CD4-positive, CD25-positive, alpha-beta regulatory T cell (primary cell): Measurements from ENCODE around the gene CFAP157. TPM values are rescaled to one million over a fixed set of nuclear protein-coding genes. Genes with fewer than 3 reads are reported as not detected.

Source experiments
- ATAC-seq, 2 donors: fragments of 150-1000 bp; cut with Tn5 transposase; one replicate each; pipeline ENCODE4 v1.10.0; 2021; ENCODE audit warnings: low read depth in 2 of 2, moderate number of reproducible peaks in 2 of 2, moderate library complexity in 1 of 2
- DNase-seq, 3 donors: peaks; one replicate each; pipeline versions ENCODE4 v3.0.0 to v3.0.0-alpha.2; 2012 to 2022; ENCODE audit warnings: mixed read lengths in 1 of 3
- H3K27ac ChIP-seq: one replicate; pipeline ENCODE4 v1.7.0; 2013; ENCODE audit warnings: mild to moderate bottlenecking, low read length; ENCODE audit not compliant: insufficient read depth, poor library complexity, severe bottlenecking
- H3K27me3 ChIP-seq: one replicate; pipeline ENCODE4 v1.7.0; 2013; ENCODE audit warnings: low read length; ENCODE audit not compliant: control insufficient read depth, insufficient read depth
- H3K36me3 ChIP-seq: one replicate; pipeline ENCODE4 v1.7.0; 2013; ENCODE audit warnings: mild to moderate bottlenecking, low read length, moderate library complexity; ENCODE audit not compliant: control insufficient read depth, insufficient read depth
- H3K4me1 ChIP-seq: 2 replicates; pipeline ENCODE4 v1.7.0; 2013; ENCODE audit warnings: mild to moderate bottlenecking, low read length; ENCODE audit not compliant: insufficient read depth, control insufficient read depth, poor library complexity, severe bottlenecking
- H3K4me3 ChIP-seq: one replicate; pipeline ENCODE4 v1.7.0; 2013; ENCODE audit warnings: low read depth, mild to moderate bottlenecking, low read length, moderate library complexity
- H3K9me3 ChIP-seq, 2 experiments: 1 replicate in 1 of 2; 2 replicates in 1 of 2; pipeline ENCODE4 v1.7.0; 2013; ENCODE audit warnings: low read length in 2 of 2, mild to moderate bottlenecking in 1 of 2, moderate library complexity in 1 of 2; ENCODE audit not compliant: control insufficient read depth in 2 of 2
- H3K27ac Mint-ChIP-seq, 3 donors: one replicate each; pipeline ENCODE4 v1.8.0; 2020 to 2022; ENCODE audit warnings: mild to moderate bottlenecking in 3 of 3, mixed read lengths in 3 of 3, moderate library complexity in 2 of 3
- H3K27me3 Mint-ChIP-seq: one replicate; pipeline ENCODE4 v1.8.0; 2022; ENCODE audit warnings: mild to moderate bottlenecking, mixed read lengths
- H3K36me3 Mint-ChIP-seq: one replicate; pipeline ENCODE4 v1.8.0; 2020; ENCODE audit warnings: mixed read lengths
- H3K4me1 Mint-ChIP-seq, 4 donors: one replicate each; pipeline ENCODE4 v1.8.0; 2020 to 2022; ENCODE audit warnings: mixed read lengths in 4 of 4, mild to moderate bottlenecking in 1 of 4
- H3K4me3 Mint-ChIP-seq, 4 donors: one replicate each; pipeline ENCODE4 v1.8.0; 2020 to 2022; ENCODE audit warnings: mild to moderate bottlenecking in 4 of 4, mixed read lengths in 4 of 4, moderate library complexity in 3 of 4
- H3K9me3 Mint-ChIP-seq, 7 donors: one replicate each; pipeline ENCODE4 v1.8.0; 2020 to 2022; ENCODE audit warnings: mixed read lengths in 7 of 7, mild to moderate bottlenecking in 3 of 7, moderate library complexity in 2 of 7
- polyA plus RNA-seq, 4 donors: library from polyadenylated mRNA; unstranded; fragments of 300-500 nt; fragmentation: Illumina TruSeq; gene quantifications; one replicate each; pipeline ENCODE4 v1.2.3, GENCODE V29; 2021
- total RNA-seq: library from RNA; stranded (reverse); gene quantifications from one replicate; pipeline ENCODE4 v1.2.3, GENCODE V29; 2022

The CFAP157 gene
- total and polyA plus RNA-seq, 5 donors from 2014 or later = 0.20 to 0.57 (median 0.26) TPM; not detected in 1

- ATAC-seq = no peak
- Histone ChIP-seq H3K4me1 (peaks cover 15% of the 10 kb centered on the region), H3K36me3 (peaks cover 9% of the 10 kb centered on the region), H3K27ac (no peak overlapping the region), H3K4me3 (no peak overlapping the region), H3K9me3 (no peaks in the 10 kb centered on the region), H3K27me3 (no peaks in the 10 kb centered on the region)
- peaks cover 3 to 18% (median 11%) of the 10 kb centered on the region in 4 donors for H3K4me1 Mint-ChIP-seq
- H3K9me3 Mint-ChIP-seq = no peaks in the 10 kb centered on the region
- peaks cover 7% of the 10 kb centered on the region for H3K36me3 Mint-ChIP-seq
- H3K4me3 Mint-ChIP-seq = peak overlapping the region; percentile 40 to 96 (median 84)
- H3K27me3 Mint-ChIP-seq = no peaks in the 10 kb centered on the region
- H3K27ac Mint-ChIP-seq = peak overlapping the region in 1 of 3 donors; percentile 76
- no peak for DNase-seq
Observed at GRCh38 chr9:127733614-127734013, 26.8 kb downstream of the CFAP157 start.

- H3K27me3 ChIP-seq = no peaks in the 10 kb centered on the region
- H3K9me3 Mint-ChIP-seq = no peaks in the 10 kb centered on the region
- peak overlapping the region; percentile 93 for H3K27ac ChIP-seq
- peaks cover 3 to 18% (median 11%) of the 10 kb centered on the region in 4 donors for H3K4me1 Mint-ChIP-seq
- H3K36me3 ChIP-seq = peaks cover 15% of the 10 kb centered on the region
- peaks cover 12% of the 10 kb centered on the region for H3K36me3 Mint-ChIP-seq
- no peaks in the 10 kb centered on the region for H3K27me3 Mint-ChIP-seq
- H3K9me3 ChIP-seq = no peaks in the 10 kb centered on the region
- peak overlapping the region; percentile 89 to 96 (median 95) for H3K4me3 Mint-ChIP-seq
- DNase-seq = no peak
- H3K27ac Mint-ChIP-seq = peak overlapping the region; percentile 58 to 89 (median 80)
- no peak for ATAC-seq
- H3K4me3 ChIP-seq = peak overlapping the region; percentile 51
- H3K4me1 ChIP-seq = peaks cover 15% of the 10 kb centered on the region
Observed at GRCh38 chr9:127734247-127734746, 27.5 kb downstream of the CFAP157 start.

- H3K9me3 ChIP-seq = no peaks in the 10 kb centered on the region
- no peaks in the 10 kb centered on the region for H3K9me3 Mint-ChIP-seq
- H3K27me3 ChIP-seq = no peaks in the 10 kb centered on the region
- peak; percentile 91 to 94 for ATAC-seq
- peak within 1 kb of the TSS; percentile 80 to 98 (median 89) for H3K27ac Mint-ChIP-seq
- peak within 1 kb of the TSS; percentile 94 to 98 (median 96) for H3K4me3 Mint-ChIP-seq
- peaks cover 13% of the 10 kb centered on the region for H3K36me3 Mint-ChIP-seq
- H3K27ac ChIP-seq = peak within 1 kb of the TSS; percentile 93
- no peaks in the 10 kb centered on the region for H3K27me3 Mint-ChIP-seq
- peak; percentile 98 to 99 (median 99) for DNase-seq
- peaks cover 15% of the 10 kb centered on the region for H3K4me1 ChIP-seq
- peaks cover 3 to 18% (median 11%) of the 10 kb centered on the region in 4 donors for H3K4me1 Mint-ChIP-seq
- peak within 1 kb of the TSS; percentile 51 for H3K4me3 ChIP-seq
- peaks cover 21% of the 10 kb centered on the region for H3K36me3 ChIP-seq
Observed at GRCh38 chr9:127734747-127735529, 28.1 kb downstream of the CFAP157 start, which contains the start of gene TOR2A. Gene TOR2A (minus strand): TSS chr9:127735294. CDS start chr9:127735270, 24 bp downstream.

- Histone ChIP-seq H3K36me3 (peaks cover 29% of the 10 kb centered on the region), H3K9me3 (no peaks in the 10 kb centered on the region), H3K4me1 (peaks cover 15% of the 10 kb centered on the region), H3K27me3 (no peaks in the 10 kb centered on the region), H3K27ac (peak overlapping the region; percentile 93), H3K4me3 (peak overlapping the region; percentile 38)
- ATAC-seq (no peak), DNase-seq (no peak)
- peak overlapping the region in 2 of 3 donors; percentile 89 to 98 for H3K27ac Mint-ChIP-seq
- peak overlapping the region; percentile 91 to 98 (median 96) for H3K4me3 Mint-ChIP-seq
- H3K9me3 Mint-ChIP-seq = no peaks in the 10 kb centered on the region
- H3K4me1 Mint-ChIP-seq = peaks cover 3 to 18% (median 11%) of the 10 kb centered on the region in 4 donors
- no peaks in the 10 kb centered on the region for H3K27me3 Mint-ChIP-seq
- peaks cover 13% of the 10 kb centered on the region for H3K36me3 Mint-ChIP-seq
Observed at GRCh38 chr9:127735530-127736185, 28.9 kb downstream of the CFAP157 start.

- H3K27ac ChIP-seq = no peak overlapping the region
- H3K27me3 Mint-ChIP-seq = no peaks in the 10 kb centered on the region
- peaks cover 2 to 16% (median 10%) of the 10 kb centered on the region in 4 donors for H3K4me1 Mint-ChIP-seq
- no peaks in the 10 kb centered on the region for H3K27me3 ChIP-seq
- no peak overlapping the region for H3K4me3 Mint-ChIP-seq
- peak overlapping the region in 1 of 3 donors; percentile 78 for H3K27ac Mint-ChIP-seq
- H3K4me1 ChIP-seq = peaks cover 15% of the 10 kb centered on the region
- H3K9me3 ChIP-seq = no peaks in the 10 kb centered on the region
- ATAC-seq (no peak), DNase-seq (no peak)
- no peak overlapping the region for H3K4me3 ChIP-seq
- peaks cover 19% of the 10 kb centered on the region for H3K36me3 Mint-ChIP-seq
- H3K36me3 ChIP-seq = peaks cover 46% of the 10 kb centered on the region
- H3K9me3 Mint-ChIP-seq = no peaks in the 10 kb centered on the region
Observed at GRCh38 chr9:127738666-127739065, 31.9 kb downstream of the CFAP157 start.

GRCh38 chr9:127739614-127740330 is 33.0 kb downstream of the CFAP157 start:
- peaks cover 0 to 6% (median 5%) of the 10 kb centered on the region in 4 donors for H3K4me1 Mint-ChIP-seq
- peaks cover 21% of the 10 kb centered on the region for H3K36me3 Mint-ChIP-seq
- no peak overlapping the region for H3K4me3 Mint-ChIP-seq
- H3K4me1 ChIP-seq = peaks cover 7% of the 10 kb centered on the region
- H3K27ac ChIP-seq = no peak overlapping the region
- no peak for ATAC-seq
- no peak overlapping the region for H3K27ac Mint-ChIP-seq
- no peaks in the 10 kb centered on the region for H3K9me3 Mint-ChIP-seq
- no peaks in the 10 kb centered on the region for H3K27me3 ChIP-seq
- no peaks in the 10 kb centered on the region for H3K9me3 ChIP-seq
- DNase-seq = no peak
- peaks cover 54% of the 10 kb centered on the region for H3K36me3 ChIP-seq
- H3K4me3 ChIP-seq = no peak overlapping the region
- no peaks in the 10 kb centered on the region for H3K27me3 Mint-ChIP-seq

- peaks cover 21% of the 10 kb centered on the region for H3K36me3 Mint-ChIP-seq
- H3K9me3 Mint-ChIP-seq = no peaks in the 10 kb centered on the region
Observed at GRCh38 chr9:127741831-127742434, 35.1 kb downstream of the CFAP157 start.

More at GRCh38 chr9:127741831-127742434, 35.1 kb downstream of the CFAP157 start:
- peaks cover 70% of the 10 kb centered on the region for H3K36me3 ChIP-seq
- H3K27ac Mint-ChIP-seq = no peak overlapping the region
- no peak overlapping the region for H3K27ac ChIP-seq
- H3K4me1 ChIP-seq = no peaks in the 10 kb centered on the region
- DNase-seq = no peak
- H3K9me3 ChIP-seq = no peaks in the 10 kb centered on the region
- H3K4me3 Mint-ChIP-seq = no peak overlapping the region
- H3K4me3 ChIP-seq = no peak overlapping the region
- H3K27me3 ChIP-seq = no peaks in the 10 kb centered on the region
- H3K4me1 Mint-ChIP-seq = peaks cover 0 to 6% (median 2%) of the 10 kb centered on the region in 4 donors
- H3K27me3 Mint-ChIP-seq = no peaks in the 10 kb centered on the region
- no peak for ATAC-seq
